Measurements from ENCODE around the gene LIN37. TPM values are rescaled to one million over a fixed set of nuclear protein-coding genes. Genes with fewer than 3 reads are reported as not detected.
"Not testable (repeated sequence)": the region's sequence is repeated elsewhere in the genome, so short reads cannot be mapped to it uniquely, and the experiment has no call there.

LIN37 gene
- total RNA-seq, 1 donor from 2014 or later: 18.7 TPM

DNA sequence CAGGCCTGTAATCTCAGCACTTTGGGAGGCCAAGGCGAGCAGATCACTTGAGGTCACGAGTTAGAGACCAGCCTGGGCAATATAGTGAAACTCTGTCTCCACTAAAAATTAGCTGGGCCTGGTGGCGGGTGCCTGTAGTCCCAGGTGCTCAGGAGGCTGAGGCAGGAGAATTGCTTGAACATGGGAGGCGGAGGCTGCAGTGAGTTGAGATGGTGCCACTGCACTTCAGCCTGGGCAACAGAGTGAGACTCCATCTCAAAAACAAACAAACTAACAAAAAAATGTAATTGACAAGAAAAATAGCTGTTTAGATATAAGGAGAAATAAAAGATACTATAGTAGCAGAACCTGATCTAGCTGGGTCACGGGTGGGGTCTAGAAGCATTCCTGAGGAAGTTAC, 24.0 kb downstream of the LIN37 start:
- DNase-seq (ENCODE audit: extremely low read depth, low read depth, low spot score): not testable (repeated sequence)

DNA sequence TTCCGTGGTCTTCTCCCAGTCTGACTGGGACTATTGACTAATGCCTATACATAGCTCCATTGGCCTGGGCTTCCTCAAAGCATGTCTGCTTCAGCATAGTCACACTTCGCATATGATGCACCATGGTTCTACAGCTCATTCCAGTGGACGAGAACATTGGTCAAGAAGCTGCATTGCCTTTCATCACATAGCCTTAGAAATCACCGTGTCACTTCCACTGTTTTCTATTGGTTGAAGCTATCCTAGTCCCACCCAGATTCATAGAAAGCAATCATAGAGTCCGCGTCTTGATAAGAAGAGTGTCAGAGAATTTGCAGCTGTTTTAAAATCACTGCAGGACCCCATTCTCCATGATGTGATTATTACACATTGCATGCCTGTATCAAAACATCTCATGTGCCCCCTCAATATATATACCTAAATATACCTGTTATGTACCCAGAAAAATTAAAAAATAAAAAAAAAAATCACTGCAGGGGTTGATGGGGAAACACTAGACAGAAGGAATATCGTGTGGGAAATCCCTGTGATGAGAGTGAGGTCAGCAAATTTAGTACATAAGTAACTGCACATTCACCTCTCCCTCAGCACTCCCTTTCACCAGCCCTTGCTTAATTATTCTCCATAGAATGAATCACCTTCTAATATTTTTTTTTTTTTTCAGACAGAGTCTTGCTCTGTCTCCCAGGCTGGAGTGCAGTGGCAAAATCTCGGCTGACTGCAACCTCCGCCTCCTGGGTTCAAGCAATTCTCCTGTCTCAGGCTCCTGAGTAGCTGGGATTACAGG, 24.8 kb downstream of the LIN37 start:
- DNase-seq (ENCODE audit: extremely low read depth, low read depth, low spot score): no peak

DNA sequence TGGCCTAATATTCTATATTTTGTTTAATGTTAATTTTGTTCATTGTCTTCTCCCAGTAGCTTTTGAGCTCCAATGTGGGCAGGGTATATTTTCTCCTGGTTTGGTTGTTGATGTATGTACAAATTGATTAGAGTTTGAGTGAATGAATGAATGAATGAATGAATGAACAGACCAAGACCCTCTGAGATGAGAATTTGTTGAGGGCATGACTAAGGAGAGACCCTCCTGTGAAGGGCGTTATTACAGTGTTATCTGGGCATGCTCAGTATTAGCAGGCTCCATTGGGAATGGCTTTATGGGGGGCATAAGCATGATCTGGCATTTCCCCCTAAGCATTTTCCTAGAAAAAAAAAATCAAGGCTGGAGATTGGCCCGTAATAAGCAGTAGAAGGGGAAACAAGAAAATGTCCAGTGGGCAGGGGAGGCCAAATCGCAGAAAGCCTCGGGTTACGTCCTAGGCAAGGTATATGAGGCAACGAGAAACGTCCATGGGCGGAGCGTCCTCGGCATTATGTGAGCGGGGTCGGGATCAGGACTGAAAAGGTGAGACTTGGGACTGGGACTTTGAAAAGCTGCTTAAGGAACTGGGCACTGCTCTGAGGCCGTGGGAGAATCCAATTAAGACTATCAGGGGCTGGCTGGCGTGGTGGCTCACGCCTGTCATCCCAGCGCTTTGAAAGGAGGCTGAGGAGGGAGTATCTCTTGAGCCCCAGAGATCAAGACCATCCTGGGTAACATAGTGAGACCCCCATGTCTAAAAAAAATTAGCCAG, 26.1 kb downstream of the LIN37 start:
- DNase-seq (ENCODE audit: extremely low read depth, low read depth, low spot score): no peak

GRCh38 chr19:35775046-35775297, 26.6 kb downstream of the LIN37 start:
- no peak for DNase-seq (ENCODE audit: extremely low read depth, low read depth, low spot score)

GRCh38 chr19:35775298-35776101, 27.1 kb downstream of the LIN37 start, which contains the start of gene ARHGAP33:
ARHGAP33 (plus strand) TSS chr19:35775564; CDS start chr19:35775659, 95 bp downstream.
- peak; percentile 80 for DNase-seq (ENCODE audit: extremely low read depth, low read depth, low spot score)

- DNase-seq (ENCODE audit: extremely low read depth, low read depth, low spot score): no peak
These were observed 27.9 kb downstream of the LIN37 start for GRCh38 chr19:35776102-35776788.

DNA sequence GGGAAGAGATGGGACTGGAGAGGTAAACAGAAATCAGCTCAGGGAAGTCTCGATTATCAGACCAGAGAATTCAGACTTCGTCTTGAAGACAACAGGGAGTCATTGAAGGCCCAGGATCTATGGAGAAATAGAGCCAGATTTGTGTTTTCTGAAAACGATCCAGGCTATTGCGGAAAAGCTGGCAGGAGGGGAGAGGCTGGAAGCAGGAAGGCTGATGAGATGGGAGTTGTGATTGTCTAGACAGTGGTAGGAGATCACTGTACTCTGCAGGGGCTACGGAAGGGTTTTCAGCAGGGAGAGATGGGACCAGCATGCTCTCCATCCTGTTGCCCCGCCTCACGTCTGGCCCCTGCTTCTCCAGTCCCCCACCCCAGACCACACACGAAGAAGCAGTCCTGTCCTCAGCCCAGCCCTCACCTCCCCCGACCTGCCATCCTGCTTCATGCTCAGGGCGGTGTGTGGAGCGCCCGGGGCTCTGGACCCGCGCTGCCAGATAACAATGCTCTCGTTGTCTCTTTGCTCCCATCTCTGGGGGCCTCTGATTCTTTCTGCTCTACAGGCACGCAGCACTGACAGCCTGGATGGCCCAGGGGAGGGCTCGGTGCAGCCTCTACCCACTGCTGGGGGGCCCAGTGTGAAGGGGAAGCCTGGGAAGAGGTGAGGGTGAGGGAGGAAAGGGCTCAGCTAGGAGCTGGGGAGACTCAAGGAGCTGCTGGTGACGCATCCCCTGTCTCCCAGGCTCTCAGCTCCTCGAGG, 28.9 kb downstream of the LIN37 start:
- DNase-seq (ENCODE audit: extremely low read depth, low read depth, low spot score): no peak

DNA sequence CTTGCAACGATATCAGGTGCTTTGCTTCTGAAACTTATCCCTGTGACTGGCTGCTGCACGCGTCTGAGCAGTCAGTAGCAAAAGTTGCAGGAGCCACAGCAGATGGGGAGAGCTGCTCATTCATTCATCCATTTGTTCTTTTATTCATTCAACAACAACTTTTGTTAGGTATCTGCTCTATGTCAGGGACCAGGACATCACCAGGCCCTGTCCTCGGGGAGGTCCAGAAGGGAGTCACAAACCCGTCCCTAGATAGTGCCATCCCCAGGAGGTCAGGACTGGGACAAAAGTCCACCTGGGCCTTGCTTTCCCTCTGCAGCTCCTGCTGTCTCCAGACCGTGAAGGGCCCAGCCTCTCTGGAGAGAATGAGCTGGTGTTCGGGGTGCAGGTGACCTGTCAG, 29.6 kb downstream of the LIN37 start:
- no peak for DNase-seq (ENCODE audit: extremely low read depth, low read depth, low spot score)

DNA sequence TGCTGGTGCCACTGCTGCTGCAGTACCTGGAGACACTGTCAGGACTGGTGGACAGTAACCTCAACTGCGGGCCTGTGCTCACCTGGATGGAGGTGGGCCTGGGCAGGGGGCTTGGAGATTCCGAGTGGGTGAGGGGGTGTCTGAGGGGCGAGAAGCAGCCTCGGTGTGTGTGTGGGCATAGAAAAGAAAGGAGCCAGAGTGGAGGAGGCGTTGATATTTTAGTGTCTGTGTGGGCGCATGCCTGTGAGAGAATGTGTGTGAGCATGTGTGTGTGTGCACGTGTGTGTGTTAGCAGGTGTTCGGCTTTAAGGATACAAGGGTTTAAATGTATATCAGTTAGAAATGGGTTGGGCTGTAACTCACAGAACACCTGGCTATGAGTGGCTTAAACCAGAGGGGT, 30.7 kb downstream of the LIN37 start:
- no peak for DNase-seq (ENCODE audit: extremely low read depth, low read depth, low spot score)

- DNase-seq (ENCODE audit: extremely low read depth, low read depth, low spot score): no peak
These were observed 31.7 kb downstream of the LIN37 start for GRCh38 chr19:35780058-35780457.

- no peak for DNase-seq (ENCODE audit: extremely low read depth, low read depth, low spot score)
These were observed 32.3 kb downstream of the LIN37 start for GRCh38 chr19:35780717-35781116.

DNA sequence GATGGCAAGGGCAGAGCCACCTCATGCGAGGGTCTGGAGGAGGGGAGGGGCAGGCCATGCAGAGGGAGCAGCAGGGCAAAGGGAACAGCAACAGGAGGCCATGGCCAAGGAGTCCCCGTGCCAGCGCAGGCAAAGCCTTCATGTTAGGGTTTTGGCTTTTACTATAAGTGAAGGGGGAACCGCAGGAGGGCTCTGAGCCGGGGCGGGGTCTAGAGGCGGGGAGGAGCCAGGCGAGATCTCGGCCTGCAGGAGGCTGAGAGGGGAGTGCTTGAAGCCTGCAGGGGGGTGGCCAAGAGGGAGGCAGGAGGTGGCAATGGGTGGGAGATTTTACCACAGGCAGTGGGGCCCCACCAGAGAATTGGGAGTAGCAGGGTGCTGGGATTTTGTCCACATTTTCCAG, 33.3 kb downstream of the LIN37 start:
- no peak for DNase-seq (ENCODE audit: extremely low read depth, low read depth, low spot score)

- no peak for DNase-seq (ENCODE audit: extremely low read depth, low read depth, low spot score)
These were observed 34.2 kb downstream of the LIN37 start for GRCh38 chr19:35782589-35782988.

DNA sequence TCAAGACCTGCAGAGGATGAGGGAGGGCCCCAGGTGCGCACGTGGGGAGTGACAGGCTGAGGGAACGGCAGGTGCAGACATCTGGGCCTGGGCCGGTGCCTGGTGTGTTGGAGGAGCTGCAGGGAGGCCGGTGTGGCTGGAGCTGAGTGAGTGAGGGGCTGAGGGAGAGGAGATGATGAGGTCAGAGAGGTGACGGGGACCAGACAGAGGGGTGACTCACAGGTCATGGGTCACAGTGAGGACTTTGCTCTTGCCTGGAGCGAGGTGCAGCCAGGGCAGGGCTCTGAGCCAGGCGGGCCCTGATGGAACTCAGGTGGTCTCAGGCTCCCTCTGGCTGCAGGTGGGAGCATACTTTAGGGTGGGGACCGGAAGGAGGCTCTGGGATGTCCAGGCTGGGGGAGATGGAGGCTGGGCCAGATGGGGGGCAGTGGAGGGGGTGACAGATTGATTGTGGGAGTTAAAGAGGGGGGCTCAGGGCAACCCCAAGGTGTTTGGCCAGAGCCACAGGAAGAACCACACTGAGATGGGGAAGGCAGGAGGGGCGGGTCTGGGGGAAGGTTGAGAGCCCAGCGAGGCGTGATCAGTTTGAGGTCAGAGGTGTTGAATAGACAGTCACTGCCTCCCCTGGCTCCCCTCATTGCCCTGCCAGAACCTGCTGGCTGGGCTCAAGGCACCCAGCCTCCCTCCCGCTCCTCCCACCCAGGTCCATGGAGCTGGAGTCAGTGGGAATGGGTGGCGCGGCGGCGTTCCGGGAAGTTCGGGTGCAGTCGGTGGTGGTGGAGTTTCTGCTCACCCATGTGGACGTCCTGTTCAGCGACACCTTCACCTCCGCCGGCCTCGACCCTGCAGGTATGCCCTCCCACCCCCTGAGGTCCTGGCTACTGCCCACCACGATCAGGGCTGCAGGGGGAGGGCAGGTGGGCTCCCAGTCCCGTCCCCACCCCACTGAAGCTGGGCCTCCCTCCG, 35.4 kb downstream of the LIN37 start:
- no peak for DNase-seq (ENCODE audit: extremely low read depth, low read depth, low spot score)

DNA sequence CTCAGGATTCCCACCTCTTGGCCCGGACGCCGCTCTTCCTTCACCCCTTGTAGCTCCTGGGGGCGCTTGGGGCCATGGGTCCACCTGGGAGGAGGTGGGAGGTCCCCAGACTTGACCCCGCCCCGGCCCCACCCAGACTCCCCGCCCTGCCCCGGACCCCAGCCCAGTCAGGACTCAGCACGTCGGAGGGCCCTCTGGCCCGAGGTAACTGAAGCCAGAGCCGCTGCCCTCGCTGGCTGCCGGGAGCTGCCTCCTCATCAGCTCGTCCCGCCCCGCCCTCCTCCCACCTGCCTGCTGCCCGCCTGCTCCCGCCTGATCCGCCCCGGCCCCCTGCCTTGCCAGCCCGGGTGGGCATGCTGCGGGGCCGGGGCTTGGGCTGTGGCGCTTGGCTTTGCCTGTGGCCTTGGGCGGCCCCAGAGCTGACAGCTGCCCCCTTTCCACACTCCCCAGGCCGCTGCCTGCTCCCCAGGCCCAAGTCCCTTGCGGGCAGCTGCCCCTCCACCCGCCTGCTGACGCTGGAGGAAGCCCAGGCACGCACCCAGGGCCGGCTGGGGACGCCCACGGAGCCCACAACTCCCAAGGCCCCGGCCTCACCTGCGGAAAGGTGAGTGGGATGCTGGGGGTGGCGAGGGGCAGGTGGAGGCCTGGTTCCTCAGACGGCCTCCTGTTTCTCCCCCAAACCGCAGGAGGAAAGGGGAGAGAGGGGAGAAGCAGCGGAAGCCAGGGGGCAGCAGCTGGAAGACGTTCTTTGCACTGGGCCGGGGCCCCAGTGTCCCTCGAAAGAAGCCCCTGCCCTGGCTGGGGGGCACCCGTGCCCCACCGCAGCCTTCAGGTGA, 36.3 kb downstream of the LIN37 start:
- DNase-seq (ENCODE audit: extremely low read depth, low read depth, low spot score): no peak

DNA sequence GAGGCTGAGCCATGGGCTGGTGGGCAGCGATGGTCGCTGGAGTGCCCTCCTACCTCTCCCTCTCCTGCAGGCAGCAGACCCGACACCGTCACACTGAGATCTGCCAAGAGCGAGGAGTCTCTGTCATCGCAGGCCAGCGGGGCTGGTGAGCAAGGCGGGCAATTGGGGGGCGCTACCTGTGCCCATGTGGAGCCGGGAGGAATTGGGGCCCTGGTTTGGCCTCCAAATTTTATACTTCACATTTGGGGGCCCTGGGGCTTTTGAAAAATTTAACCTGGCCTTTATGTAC, 36.9 kb downstream of the LIN37 start:
- no peak for DNase-seq (ENCODE audit: extremely low read depth, low read depth, low spot score)

DNA sequence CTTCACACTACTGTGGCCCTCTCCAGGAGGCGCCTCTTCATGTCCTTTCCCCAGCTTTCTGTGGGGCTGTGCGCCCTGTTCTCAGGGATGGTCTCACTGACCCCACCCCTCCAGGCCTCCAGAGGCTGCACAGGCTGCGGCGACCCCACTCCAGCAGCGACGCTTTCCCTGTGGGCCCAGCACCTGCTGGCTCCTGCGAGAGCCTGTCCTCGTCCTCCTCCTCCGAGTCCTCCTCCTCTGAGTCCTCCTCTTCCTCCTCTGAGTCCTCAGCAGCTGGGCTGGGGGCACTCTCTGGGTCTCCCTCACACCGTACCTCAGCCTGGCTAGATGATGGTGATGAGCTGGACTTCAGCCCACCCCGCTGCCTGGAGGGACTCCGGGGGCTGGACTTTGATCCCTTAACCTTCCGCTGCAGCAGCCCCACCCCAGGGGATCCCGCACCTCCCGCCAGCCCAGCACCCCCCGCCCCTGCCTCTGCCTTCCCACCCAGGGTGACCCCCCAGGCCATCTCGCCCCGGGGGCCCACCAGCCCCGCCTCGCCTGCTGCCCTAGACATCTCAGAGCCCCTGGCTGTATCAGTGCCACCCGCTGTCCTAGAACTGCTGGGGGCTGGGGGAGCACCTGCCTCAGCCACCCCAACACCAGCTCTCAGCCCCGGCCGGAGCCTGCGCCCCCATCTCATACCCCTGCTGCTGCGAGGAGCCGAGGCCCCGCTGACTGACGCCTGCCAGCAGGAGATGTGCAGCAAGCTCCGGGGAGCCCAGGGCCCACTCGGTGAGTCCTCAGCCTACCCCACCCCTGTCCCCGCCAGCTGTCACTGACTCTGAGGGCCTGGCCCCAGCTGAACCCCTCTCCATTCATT, 38.2 kb downstream of the LIN37 start:
- no peak for DNase-seq (ENCODE audit: extremely low read depth, low read depth, low spot score)
